ENCODE results near the gene REEP5.

The REEP5 gene

DNA sequence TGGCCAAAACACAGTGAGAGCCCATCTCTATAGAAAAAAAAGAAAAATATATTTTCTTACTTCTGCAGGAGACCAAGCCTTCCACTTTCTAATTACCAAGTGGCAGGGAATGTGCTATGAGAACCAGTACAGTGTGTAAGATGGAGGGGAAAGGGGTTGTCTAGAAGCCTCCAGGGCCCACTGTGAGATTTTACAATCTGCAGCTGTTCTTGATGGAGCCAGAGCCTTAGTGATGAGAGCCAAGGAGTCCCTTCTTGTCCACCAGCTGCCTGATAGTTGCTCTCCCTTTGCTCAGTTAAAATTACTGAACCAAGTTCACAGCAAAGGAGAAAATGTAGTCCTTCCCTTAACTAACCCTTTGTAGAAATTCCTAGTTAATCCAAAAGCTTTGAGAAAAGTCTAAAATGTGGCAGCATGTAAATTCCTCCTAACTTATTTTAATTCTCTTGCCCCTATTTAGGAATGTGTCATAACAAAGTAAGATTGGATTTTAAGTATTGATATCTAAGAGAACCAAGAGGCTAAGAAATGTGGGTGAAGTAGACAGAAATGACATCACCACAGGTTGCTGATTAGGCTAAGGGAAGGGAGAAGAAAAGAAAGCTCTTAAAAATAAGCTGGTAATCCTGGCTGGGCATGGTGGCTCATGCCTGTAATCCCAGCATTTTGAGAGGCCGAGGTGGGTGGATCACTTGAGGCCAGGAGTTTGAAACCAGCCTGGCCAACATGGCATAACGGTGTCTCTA is 41.6 kb downstream of the REEP5 start:
- no peak for ATAC-seq
- TF ChIP-seq ARNTL (CRISPR knock-in tag; IDR thresholded peaks at IDR 0.05; ENCODE audit: borderline replicate concordance, low read depth) (no peak), OSR1 (CRISPR knock-in tag; IDR thresholded peaks at IDR 0.05) (no peak), ISL1 (CRISPR knock-in tag; IDR thresholded peaks at IDR 0.05) (no peak), ZC3H10 (CRISPR knock-in tag; IDR thresholded peaks at IDR 0.05) (no peak), PPARA (CRISPR knock-in tag; IDR thresholded peaks at IDR 0.05; ENCODE audit: borderline replicate concordance) (no peak), ZFP3 (CRISPR knock-in tag; IDR thresholded peaks at IDR 0.05) (no peak), TCF4 (CRISPR knock-in tag; IDR thresholded peaks at IDR 0.05; ENCODE audit: borderline replicate concordance) (no peak), TSHZ2 (CRISPR knock-in tag; IDR thresholded peaks at IDR 0.05) (no peak), TOX (CRISPR knock-in tag; IDR thresholded peaks at IDR 0.05; ENCODE audit: borderline replicate concordance) (no peak), GLIS3 (CRISPR knock-in tag; IDR thresholded peaks at IDR 0.05) (no peak), ESRRG (CRISPR knock-in tag; IDR thresholded peaks at IDR 0.05) (no peak), RARB (CRISPR knock-in tag; IDR thresholded peaks at IDR 0.05) (no peak), CSDC2 (CRISPR knock-in tag; IDR thresholded peaks at IDR 0.05) (no peak), POU6F1 (CRISPR knock-in tag; IDR thresholded peaks at IDR 0.05; ENCODE audit: borderline replicate concordance, low read depth) (no peak), SNAI2 (CRISPR knock-in tag; IDR thresholded peaks at IDR 0.05) (no peak), ZNF565 (CRISPR knock-in tag; conservative IDR thresholded peaks at IDR 0.05; ENCODE audit: low read depth) (no peak)
- TF ChIP-seq, protein P1, sequence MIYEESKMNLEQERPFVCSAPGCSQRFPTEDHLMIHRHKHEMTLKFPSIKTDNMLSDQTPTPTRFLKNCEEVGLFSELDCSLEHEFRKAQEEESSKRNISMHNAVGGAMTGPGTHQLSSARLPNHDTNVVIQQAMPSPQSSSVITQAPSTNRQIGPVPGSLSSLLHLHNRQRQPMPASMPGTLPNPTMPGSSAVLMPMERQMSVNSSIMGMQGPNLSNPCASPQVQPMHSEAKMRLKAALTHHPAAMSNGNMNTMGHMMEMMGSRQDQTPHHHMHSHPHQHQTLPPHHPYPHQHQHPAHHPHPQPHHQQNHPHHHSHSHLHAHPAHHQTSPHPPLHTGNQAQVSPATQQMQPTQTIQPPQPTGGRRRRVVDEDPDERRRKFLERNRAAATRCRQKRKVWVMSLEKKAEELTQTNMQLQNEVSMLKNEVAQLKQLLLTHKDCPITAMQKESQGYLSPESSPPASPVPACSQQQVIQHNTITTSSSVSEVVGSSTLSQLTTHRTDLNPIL (CRISPR knock-in tag; IDR thresholded peaks at IDR 0.05; ENCODE audit: low read depth), result no peak

DNA sequence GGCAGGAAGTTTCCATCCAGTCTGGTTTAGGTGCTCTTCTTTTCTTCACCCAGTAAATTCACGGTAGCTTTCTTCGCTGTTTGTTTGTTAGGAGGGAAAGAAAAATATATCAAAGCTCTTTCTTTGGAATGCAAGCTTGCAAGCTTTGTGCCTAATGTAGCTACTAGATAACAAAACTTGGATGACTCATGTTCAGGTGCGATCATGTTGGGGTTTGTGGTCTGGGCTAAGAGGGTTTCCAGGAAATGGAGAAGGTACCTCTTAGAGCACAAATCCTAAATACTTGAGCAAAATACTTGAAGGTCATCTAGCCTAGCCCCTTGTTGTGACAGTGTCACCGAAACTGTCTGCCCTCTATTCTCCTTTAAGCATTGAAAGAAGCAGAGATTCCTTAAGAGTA is 43.3 kb downstream of the REEP5 start:
- TF ChIP-seq BACH2 (CRISPR knock-in tag; IDR thresholded peaks at IDR 0.05; ENCODE audit: borderline replicate concordance) (no peak), PPARA (CRISPR knock-in tag; IDR thresholded peaks at IDR 0.05; ENCODE audit: borderline replicate concordance) (no peak), ZFP3 (CRISPR knock-in tag; IDR thresholded peaks at IDR 0.05) (no peak)
- ATAC-seq, result no peak

DNA sequence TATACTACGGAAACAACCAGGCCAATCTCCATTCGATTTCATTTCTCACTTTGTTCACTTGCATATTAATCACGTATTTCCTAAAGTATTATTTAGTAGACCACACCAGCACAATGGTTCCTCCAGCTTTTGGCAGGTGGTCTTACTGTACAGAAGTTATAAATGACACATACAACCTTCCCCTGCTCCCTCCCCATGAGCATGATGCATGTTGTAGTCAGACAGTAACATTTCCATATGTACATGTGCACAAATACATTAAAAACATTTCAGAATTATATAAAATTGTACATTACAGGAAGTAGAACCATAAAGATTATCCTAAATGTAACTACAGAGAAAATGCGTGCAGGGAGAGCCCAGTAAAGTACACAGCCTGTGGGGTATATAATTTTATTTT is 43.9 kb downstream of the REEP5 start:
- TF ChIP-seq ZNF565 (CRISPR knock-in tag; conservative IDR thresholded peaks at IDR 0.05; ENCODE audit: low read depth) (no peak), TCF4 (CRISPR knock-in tag; IDR thresholded peaks at IDR 0.05; ENCODE audit: borderline replicate concordance) (no peak), GLIS3 (CRISPR knock-in tag; IDR thresholded peaks at IDR 0.05) (no peak), OSR1 (CRISPR knock-in tag; IDR thresholded peaks at IDR 0.05) (no peak), CSDC2 (CRISPR knock-in tag; IDR thresholded peaks at IDR 0.05) (no peak), TSHZ2 (CRISPR knock-in tag; IDR thresholded peaks at IDR 0.05) (no peak), ESRRG (CRISPR knock-in tag; IDR thresholded peaks at IDR 0.05) (no peak), ZNF8 (CRISPR knock-in tag; IDR thresholded peaks at IDR 0.05) (no peak), ZFP3 (CRISPR knock-in tag; IDR thresholded peaks at IDR 0.05) (no peak)
- TF ChIP-seq, protein P2, sequence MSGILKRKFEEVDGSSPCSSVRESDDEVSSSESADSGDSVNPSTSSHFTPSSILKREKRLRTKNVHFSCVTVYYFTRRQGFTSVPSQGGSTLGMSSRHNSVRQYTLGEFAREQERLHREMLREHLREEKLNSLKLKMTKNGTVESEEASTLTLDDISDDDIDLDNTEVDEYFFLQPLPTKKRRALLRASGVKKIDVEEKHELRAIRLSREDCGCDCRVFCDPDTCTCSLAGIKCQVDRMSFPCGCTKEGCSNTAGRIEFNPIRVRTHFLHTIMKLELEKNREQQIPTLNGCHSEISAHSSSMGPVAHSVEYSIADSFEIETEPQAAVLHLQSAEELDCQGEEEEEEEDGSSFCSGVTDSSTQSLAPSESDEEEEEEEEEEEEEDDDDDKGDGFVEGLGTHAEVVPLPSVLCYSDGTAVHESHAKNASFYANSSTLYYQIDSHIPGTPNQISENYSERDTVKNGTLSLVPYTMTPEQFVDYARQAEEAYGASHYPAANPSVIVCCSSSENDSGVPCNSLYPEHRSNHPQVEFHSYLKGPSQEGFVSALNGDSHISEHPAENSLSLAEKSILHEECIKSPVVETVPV (CRISPR knock-in tag; IDR thresholded peaks at IDR 0.05), result no peak
- no peak for ATAC-seq

All from SK-N-SH treated with all-trans-retinoic acid at 6 μM for 48 hours (cell line).